Cardiac fibroblast (primary cell): ENCODE measurements around the gene PTPRN2.
A peak's percentile ranks its signal among the peaks of the same experiment; 100 is the strongest.

ENCODE experiments used
- DNase-seq, 2 donors: peaks; one replicate each; pipeline versions ENCODE4 v3.0.0 to v3.0.0-alpha.2; 2010; ENCODE audit warnings: low read depth in 2 of 2
- H3K4me3 ChIP-seq, 2 donors: replicated peaks in 1 of 2; 1 replicate in 1 of 2; 2 replicates in 1 of 2; pipeline ENCODE4 v1.5.1; 2011; ENCODE audit warnings: low read depth in 2 of 2, low read length in 2 of 2, mild to moderate bottlenecking in 2 of 2, moderate library complexity in 1 of 2
- CTCF ChIP-seq: IDR thresholded peaks from one replicate; pipeline ENCODE4 v1.5.1; 2011; ENCODE audit warnings: low read depth, mild to moderate bottlenecking, low read length, inconsistent platforms

Gene PTPRN2

GRCh38 chr7:158592541-158592940 is 4.9 kb upstream of the PTPRN2 start:
- H3K4me3 ChIP-seq = no peak overlapping the region
- no peak for DNase-seq
- no peak for TF ChIP-seq CTCF

GRCh38 chr7:158591944-158592343 is 4.3 kb upstream of the PTPRN2 start:
- no peak for DNase-seq
- no peak for TF ChIP-seq CTCF

GRCh38 chr7:158590181-158590530 is 2.5 kb upstream of the PTPRN2 start:
- no peak overlapping the region for H3K4me3 ChIP-seq
- DNase-seq = no peak
- TF ChIP-seq CTCF = no peak

More at GRCh38 chr7:158591944-158592343, 4.3 kb upstream of the PTPRN2 start:
- H3K4me3 ChIP-seq = no peak overlapping the region

- DNase-seq = no peak
- H3K4me3 ChIP-seq = no peak overlapping the region
- TF ChIP-seq CTCF = no peak
Measured at GRCh38 chr7:158589653-158590052, 2.0 kb upstream of the PTPRN2 start.

- no peak overlapping the region for H3K4me3 ChIP-seq
- no peak for TF ChIP-seq CTCF
- no peak for DNase-seq
Measured at GRCh38 chr7:158588878-158589442, 1.3 kb upstream of the PTPRN2 start.

- no peak for TF ChIP-seq CTCF
- H3K4me3 ChIP-seq = peak overlapping the region; percentile 19 to 24
- no peak for DNase-seq
Measured at GRCh38 chr7:158588085-158588877, 658 bp upstream of the PTPRN2 start.
